DOHH2 (cell line): Measurements from ENCODE around the gene NBEA.

Experiments
- CTCF ChIP-seq: fragments of 200-600 bp; sonication (generic); IDR thresholded peaks from one replicate; pipeline ENCODE4 v1.5.1; 2014; ENCODE audit warnings: antibody characterized with exemption, mild to moderate bottlenecking, low read depth, low read length; ENCODE audit not compliant: poor library complexity, severe bottlenecking
- EZH2phosphoT487 ChIP-seq: fragments of 200-600 bp; sonication (generic); IDR thresholded peaks from 2 replicates; pipeline ENCODE4 v1.6.1; 2017; ENCODE audit warnings: borderline replicate concordance, mild to moderate bottlenecking, antibody characterized with exemption, low read length, moderate library complexity, mixed read lengths

DNA sequence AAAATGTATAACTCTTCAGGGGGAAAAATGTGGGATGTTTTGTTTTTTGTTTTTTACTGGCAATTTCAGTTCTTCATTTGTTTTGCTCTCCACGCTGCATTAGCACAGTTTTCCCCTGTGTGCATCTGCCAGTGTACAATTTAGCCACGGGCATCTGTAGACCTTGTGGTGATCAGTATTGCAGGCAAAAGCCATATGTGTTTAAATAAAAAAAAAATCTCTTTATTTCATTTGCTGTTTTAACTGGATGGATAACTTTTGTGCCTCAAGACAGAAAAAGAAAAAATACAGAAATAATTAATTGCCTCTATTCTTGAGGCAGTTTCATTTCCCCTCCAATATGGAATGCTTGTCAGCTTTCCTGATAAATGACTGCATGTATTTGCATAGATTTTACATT is 542.3 kb downstream of the NBEA start:
- TF ChIP-seq CTCF = no peak
- TF ChIP-seq EZH2phosphoT487 = no peak
